ENCODE data around the gene NRF1. TPM values are rescaled to one million over a fixed set of nuclear protein-coding genes. Genes with fewer than 3 reads are reported as not detected.

Gene NRF1
- total RNA-seq, 1 donor from 2014 or later, result 9.1 TPM

- no peak for ATAC-seq
These were observed 129.3 kb downstream of the NRF1 start for GRCh38 chr7:129740574-129741410.

DNA sequence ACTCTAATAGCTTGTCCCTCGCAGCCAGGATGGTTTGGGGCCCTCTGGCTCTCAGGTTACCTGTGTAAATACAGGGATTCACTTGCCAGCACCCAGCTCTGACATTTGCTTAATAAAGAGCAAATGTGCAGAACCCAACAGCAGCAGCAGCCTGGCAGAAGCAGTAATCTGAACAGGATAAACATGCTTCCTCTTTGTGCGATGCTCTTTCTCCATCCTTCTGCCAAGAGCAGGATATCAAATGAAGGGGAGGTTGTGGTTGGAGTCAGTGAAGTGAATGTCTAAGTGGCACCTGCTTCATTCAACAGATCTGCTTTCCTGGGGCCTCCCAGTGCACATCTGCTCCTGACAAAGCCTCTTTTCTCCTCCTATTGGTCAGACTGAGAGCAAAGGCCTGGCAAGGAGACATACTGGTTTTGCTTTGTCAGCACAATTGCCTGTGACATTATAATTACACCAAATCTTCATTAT is 130.3 kb downstream of the NRF1 start:
- no peak for ATAC-seq

DNA sequence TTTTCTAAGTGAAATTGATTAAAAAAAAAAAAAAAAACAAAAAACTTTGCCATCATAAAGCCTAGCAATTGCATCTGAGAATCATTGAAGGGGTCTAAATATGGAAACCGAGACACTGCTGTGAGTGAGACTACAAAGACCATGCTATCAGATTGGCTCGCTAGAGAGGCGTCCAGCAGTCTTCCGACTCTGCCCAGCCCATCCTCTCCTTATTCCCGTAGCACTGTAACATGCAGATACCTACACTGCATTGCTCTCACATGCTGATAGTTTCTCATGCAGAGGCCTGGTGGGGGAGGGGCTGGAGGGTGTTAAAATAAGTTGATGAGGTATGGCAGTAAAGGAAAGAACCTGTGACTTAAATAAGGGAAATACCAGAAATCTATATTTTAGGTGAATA is 130.7 kb downstream of the NRF1 start:
- no peak for ATAC-seq

DNA sequence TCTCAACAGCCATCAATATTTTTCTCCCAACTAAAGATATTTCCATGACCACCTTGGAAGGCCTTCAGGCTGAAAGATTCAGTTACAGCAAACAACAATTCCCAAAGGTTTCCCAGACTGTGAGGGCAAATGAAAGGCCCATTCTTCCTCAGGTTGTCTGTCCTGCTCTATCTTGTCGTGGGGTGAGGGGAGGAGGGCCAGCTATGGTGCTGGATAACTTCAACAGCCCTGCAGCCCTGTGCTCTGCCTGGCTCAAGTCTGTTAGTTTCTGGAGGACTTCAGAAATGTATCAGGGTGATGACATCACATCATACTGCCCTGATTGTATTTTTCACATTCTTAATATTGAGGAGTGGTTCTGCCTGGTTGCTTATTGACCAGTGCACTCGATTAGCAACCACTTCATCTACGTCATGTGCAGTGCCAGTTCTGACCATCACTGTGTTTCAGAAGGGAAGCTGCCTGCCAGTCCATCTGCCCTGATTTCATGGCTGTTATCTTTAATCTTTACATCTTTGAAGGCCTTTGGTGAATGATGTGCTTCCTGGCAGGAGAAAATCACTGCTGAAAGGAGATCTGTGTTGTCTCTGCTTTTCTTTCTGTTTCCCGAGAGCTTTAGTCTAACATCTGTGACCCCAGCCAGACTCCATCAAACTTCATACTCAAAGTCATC is 135.5 kb downstream of the NRF1 start:
- ATAC-seq, result no peak

DNA sequence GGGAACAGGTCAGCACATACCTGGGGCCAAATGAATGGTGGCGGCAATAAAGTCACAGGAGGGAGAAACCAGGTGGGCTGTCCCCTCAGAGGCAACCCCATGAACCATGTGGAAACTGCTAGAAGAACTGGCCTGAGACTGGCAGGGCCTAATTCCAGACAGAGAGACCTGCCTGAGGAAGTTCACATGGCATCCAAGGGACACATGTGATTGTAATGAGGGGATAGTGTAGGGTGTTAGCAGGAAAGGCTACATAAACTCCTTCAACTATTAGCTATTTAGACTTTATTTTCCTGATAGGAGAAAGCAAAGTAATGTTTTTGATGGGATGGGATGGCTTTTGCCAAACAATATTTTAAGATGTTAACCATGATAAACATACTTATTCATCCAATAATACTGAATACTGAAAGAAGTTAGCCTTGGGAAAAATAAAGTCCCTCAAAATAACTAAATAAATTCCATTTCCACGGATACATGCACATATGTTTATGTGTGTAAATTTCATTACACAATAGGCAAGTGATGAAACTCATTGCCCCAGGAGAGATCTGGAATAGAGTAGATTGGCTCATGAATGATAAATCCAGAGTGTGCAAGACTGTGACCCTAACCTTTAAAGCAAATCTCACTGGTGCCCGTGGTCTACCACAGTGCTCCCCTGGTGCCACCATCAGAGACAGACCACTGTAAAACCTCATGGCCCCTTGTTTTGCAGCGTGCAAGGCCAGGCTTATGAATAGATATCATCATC is 137.0 kb downstream of the NRF1 start:
- no peak for ATAC-seq

DNA sequence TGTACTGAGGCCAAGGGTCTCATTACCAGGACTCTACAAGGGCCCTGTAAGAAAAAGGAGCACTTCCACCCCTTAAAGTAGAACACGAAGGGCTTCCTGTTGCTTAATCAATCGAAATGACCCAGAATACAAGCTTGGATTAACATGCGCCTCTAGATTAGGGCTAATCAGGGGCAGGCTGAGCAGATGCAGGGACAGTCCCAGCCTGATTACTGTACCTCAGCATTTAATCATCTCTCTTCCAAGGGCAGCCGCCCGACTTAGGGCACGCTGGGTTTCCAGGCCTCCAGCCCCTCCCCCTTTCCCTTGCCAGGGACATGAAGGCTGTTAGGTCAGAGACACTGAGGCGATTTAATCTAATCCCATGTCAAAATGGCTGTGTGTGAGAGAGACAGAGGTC is 138.6 kb downstream of the NRF1 start:
- peak; percentile 30 for ATAC-seq

DNA sequence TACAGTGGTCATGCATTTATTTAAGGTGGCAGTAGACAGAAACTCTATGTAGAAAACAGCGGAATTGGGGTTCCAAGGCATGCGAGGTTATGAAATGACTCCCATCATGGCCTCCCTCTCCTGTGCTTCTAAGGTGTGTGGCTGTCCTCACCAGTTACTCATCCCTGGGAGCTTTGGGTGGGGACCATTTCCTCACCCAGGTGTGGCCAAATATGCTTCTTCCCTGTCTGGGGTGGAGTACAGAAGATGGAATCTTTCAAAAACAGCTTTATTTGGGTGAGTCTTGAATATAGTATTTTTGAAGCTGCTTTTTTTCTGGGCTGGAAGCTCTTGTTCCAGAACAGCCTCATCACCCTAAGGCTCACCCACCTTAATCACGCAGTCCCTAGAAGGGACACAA is 139.0 kb downstream of the NRF1 start:
- peak; percentile 78 for ATAC-seq

- no peak for ATAC-seq
These were observed 140.4 kb downstream of the NRF1 start for GRCh38 chr7:129751916-129752315.

DNA sequence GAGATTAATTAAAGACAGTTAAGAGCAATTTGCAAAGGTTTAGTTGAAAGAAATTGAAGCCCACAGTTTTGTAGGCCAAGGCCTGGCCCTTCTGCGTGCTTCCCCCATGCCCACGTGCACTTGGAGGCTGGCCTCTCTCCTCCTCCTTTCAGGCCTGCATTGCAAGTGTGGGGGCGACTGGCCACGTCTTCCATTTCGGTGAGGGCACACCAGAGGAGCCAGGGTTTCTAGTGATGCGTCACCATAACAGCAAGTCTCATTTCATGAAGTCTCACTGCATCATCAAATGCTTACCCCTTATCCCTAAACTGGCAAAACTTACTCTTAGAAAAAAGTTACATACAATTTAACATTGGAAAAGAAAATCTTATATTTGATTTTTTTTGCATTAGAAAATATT is 141.2 kb downstream of the NRF1 start:
- ATAC-seq, result no peak

GRCh38 chr7:129754406-129754805 is 142.9 kb downstream of the NRF1 start:
- no peak for ATAC-seq

- no peak for ATAC-seq
These were observed 146.5 kb downstream of the NRF1 start for GRCh38 chr7:129757991-129758390.

- ATAC-seq, result no peak
These were observed 151.0 kb downstream of the NRF1 start for GRCh38 chr7:129762387-129762969.

DNA sequence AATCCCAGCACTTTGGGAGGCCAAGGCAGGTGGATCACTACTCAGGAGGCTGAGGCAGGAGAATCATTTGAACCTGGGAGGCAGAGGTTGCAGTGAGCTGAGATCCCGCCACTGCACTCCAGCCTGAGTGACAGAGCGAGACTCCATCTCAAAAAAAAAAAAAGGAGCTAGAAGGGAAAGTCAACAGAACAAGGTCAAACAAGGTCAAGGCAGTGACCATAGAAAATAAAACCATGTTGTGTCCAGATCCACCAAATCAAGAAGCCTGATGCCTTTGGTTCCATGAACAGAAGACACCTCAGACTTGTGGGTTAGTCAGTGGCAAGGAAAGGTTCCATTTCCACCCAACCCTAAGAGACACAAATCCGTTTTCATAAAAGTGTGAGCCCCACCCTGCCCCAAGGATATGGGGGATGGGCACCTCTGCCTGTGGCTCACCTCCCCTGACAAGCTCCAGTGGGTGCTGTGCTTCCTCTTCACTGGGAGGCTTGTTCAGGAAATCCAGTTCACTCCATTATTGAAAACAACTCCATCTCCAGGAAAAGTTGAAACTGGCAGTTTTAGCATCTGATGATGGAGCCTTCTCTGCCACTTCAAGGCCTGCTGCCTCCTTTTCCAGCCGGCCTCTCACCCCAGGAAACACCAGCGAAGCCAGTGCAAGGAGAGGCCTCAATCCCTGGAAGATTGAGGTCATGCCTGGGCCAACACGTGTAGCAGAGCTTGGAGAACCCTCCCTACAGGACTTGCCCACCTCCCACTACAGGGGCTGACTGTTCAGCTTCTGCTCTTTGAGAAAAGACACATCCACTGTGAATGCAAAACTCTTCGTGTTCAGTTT is 152.9 kb downstream of the NRF1 start:
- ATAC-seq, result peak; percentile 43

GRCh38 chr7:129765352-129765751 is 153.8 kb downstream of the NRF1 start:
- ATAC-seq, result no peak

GRCh38 chr7:129767120-129768015 is 155.8 kb downstream of the NRF1 start:
- ATAC-seq, result no peak

GRCh38 chr7:129768614-129769399 is 157.3 kb downstream of the NRF1 start:
- ATAC-seq, result no peak

DNA sequence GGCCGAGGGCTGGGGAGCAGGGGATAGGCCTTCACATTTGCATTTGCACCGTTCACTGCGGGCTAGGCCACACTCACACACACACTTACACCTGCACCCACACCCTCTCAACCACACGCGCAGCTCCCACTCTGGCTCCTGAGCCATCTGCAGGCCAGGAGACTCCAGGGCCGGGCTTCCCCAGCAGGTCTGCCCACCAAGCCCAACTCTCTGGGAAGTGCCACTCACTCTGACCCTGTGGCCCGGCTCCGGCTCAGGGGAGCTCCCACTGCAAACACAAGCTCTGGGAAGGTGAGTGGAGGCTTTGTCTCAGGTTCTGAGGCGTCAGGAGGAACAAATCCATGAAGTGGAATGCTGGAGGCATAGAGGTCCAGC is 157.9 kb downstream of the NRF1 start:
- no peak for ATAC-seq

DNA sequence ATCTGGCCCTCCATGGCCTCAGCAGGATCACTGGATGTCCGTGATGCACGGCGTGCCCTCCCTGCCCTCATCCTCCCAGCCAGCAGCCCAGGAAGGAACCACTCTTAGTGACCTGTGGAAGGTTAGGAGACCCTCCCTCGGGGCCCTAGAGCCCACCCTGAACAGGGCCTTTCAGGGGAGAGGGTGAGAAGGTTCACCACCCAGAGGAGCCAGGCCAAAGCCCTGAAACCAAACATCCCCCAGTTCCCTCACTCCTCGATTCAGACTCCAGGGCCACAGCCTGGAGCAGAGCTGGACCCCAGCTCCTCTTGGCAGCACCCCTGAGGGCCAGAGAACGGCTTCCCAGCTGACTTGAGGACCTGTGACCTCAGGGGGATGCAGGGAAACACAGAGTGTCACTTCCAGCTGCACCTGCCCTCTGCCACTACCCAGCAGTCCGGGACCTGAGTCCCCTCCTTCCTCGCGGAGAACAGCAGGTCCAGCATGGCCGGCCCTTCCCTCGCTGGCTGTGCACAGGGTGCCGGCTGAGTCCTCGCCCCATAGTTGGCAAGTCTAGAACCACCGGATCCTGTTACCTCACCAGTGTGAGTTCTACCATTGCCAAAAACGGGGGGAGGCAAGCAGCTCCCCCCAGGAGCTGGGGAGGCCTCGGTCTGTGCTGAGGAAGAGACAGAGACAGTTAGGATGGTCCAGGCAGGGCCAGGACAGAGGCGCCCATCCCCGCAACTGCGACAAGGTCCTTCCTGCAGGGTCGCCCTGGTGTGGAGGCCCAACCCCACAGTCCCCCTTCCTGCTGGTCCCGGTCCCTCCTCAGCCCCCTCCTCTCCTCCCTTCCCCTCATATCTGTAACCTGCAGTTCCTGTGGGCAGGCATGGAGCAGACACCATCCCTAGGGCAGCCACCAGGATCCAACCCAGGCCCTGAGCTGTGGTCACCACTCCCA is 158.6 kb downstream of the NRF1 start:
- ATAC-seq, result no peak

Measured in esophagus mucosa (tissue), 1 donor.